ENCODE measurements around the gene SS18.
"Not testable (repeated sequence)": the region's sequence is repeated elsewhere in the genome, so short reads cannot be mapped to it uniquely, and the experiment has no call there.

SS18 gene

DNA sequence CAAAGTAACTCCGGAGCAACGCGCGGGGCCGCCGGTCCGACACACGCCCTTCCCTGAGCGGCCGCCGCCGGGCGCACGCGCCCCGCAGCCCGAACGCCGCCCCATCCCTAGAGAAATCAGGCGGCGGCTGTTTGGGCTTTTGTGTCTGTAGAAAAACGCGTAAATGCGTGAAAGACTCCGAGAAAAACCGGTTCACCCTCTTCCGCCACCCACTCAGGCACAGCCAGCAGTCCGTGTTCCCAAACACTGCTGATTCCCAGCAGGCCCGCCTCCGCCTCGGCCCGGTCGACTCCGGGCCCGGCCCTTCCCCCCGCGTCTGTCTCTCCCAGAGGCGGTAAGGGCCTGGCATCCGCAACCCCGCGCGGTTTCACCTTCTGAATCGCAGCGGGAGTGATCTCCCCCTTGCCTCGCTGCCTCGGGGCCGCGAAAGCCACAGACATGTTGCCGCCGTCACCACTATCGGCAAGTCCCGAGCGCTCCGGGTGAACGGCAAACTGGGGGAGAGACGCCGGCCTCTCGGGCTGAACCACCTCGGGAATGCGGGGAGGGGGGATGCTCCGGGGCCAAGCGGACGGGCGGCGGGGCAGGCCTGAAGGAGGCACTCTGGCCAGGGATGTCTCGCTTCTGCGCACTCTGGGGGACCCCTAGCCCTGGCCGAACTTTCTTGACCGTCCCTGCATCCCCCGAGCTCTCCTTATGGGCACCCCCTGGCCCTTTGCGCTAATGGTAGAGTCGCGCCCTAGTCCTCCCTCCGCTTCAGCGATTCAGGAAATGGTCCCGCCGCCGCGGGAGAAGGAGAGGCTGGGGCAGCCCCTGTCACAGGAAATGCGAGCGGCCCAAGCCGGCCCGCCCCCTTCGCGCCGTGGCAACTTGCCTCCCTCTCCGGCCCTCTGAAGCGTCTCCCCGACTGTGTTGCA lies at the start of gene SS18:
TSS of gene SS18 (minus strand) at position 484 of the 917 bp plus-strand sequence. CDS start at position 440, 44 bp downstream.
- DNase-seq (ENCODE audit: low spot score): peak; percentile 94

GRCh38 chr18:26135548-26135947 lies 45.1 kb upstream of the SS18 start:
- DNase-seq (ENCODE audit: low spot score): no peak

- no peak for DNase-seq (ENCODE audit: low spot score)
Observed at GRCh38 chr18:26134107-26134506, 43.7 kb upstream of the SS18 start.

DNA sequence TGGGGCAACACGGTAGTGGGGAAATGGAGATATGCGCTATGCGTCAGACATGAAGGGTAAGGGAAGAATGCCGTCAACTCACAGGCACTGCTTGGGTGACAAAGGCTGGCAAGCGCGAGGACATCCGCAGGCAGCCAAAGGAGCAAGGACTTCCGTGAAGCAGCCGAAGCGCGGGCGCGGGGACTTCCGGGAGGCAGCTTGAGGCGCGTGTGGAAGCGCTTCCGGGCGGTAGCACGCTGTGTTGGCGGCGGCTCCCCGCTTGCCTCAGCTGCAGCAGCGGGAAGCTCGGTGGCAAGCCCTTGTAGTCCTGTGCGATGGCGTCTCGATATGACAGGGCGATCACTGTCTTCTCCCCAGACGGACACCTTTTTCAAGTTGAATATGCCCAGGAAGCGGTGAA lies 43.2 kb upstream of the SS18 start, which contains the start of gene PSMA8:
TSS of gene PSMA8 (plus strand) at position 218 of the 400 bp plus-strand sequence. CDS start at position 315, 97 bp downstream.
- peak; percentile 32 for DNase-seq (ENCODE audit: low spot score)

DNA sequence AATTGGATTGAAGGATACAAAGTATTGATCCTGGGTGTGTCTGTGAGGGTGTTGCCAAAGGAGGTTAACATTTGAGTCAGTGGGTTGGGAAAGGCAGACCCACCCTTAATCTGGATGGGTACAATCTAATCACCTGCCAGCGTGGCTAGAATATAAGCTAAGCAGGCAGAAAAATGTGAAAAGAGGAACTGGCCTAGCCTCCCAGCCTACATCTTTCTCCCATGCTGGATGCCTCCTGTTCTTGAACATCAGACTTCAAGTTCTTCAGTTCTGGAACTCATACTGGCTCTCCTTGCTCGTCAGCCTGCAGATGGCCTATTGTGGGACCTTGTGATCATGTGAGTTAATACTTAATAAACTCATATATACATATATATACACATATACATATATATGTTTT lies 37.8 kb upstream of the SS18 start:
- not testable (repeated sequence) for DNase-seq (ENCODE audit: low spot score)

- no peak for DNase-seq (ENCODE audit: low spot score)
Observed at GRCh38 chr18:26127786-26128185, 37.4 kb upstream of the SS18 start.

- DNase-seq (ENCODE audit: low spot score): not testable (repeated sequence)
Observed at GRCh38 chr18:26121994-26122393, 31.6 kb upstream of the SS18 start.

DNA sequence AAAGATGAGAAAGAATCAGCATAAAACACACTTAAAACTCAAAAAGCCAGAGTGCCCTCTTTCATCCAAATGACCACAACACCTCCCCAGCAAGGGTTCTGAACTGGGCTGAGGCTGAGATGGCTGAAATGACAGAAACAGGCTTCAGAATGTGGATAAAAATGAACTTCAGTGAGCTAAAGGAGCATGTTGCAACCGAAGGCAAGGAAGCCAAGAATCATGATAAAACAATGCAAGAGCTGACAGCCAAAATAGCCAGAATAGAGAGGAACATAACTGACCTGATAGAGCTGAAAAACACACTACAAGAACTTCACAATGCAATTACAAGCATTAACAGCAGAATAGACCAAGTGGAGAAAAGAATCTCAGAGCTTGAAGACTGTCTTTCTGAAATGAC lies 31.1 kb upstream of the SS18 start:
- no peak for DNase-seq (ENCODE audit: low spot score)

GRCh38 chr18:26119246-26119645 lies 28.8 kb upstream of the SS18 start:
- DNase-seq (ENCODE audit: low spot score): no peak

DNA sequence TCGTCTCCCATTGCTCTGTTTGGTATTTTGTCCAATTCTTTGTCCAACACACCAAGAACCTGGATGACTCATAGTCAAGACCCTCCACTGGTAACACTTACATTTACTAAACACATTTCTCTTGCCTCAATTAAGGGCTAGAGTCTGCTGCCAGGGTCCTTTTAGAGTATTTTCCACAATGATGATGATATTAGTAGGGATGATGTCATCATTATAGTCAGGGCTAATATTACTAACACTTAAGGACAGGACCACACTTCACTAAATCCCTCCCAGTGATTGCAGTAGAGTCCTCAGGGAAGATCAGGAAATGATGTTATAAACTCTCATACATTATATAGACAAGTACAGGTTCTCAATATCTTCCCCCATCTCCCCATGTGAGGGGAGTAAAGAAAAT lies 13.6 kb upstream of the SS18 start:
- no peak for DNase-seq (ENCODE audit: low spot score)

GRCh38 chr18:26103579-26103978 lies 13.2 kb upstream of the SS18 start:
- peak; percentile 36 for DNase-seq (ENCODE audit: low spot score)

GRCh38 chr18:26097563-26097962 lies 7.2 kb upstream of the SS18 start:
- no peak for DNase-seq (ENCODE audit: low spot score)

DNA sequence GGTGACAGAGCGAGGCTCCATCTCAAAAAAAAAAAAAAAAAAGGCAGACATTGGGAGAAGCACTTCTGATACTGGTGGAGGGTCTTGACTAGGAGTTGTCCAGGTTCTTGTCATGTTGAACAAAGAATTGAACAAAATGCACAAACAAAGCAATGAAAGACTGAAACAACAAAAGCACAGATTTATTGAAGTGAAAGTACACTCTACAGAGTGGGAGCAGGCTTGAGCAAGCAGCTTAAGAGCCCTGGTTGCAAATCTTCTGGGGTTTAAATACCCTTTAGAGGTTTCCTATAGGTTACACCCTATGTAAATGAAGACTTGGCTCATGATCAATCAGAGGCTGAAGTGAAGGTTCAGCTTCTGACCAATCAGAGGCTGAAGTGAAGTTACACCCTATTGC lies 6.4 kb upstream of the SS18 start:
- no peak for DNase-seq (ENCODE audit: low spot score)

DNA sequence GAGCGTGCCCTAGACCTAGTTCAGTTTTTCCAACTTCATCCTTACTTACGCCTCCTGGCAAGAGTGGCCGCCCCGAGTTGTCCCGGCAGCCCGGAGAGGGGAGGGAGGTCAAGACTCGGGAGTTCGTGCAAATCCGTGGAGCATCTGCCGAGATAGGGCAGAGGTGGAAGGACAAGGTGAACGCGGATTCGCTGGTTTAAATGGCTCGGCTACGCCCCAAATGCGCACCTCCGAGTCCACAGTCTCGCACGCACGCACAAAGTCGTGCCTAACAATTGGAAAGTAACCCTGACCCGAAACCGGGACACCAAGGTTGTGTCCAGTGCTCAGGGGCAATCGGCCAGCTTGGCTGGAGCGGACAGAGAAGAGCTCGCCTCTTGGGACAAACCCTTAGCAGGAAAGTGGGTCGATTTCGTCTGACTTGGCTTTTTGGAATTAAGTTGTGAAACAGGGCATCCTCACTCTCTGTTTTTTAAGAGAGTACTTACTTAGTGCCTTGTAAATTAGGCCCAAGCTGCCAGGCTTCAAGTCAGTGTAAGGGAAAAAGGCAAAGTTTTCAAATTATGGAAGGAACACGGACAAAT lies 726 bp upstream of the SS18 start:
- DNase-seq (ENCODE audit: low spot score): peak; percentile 70

DNA sequence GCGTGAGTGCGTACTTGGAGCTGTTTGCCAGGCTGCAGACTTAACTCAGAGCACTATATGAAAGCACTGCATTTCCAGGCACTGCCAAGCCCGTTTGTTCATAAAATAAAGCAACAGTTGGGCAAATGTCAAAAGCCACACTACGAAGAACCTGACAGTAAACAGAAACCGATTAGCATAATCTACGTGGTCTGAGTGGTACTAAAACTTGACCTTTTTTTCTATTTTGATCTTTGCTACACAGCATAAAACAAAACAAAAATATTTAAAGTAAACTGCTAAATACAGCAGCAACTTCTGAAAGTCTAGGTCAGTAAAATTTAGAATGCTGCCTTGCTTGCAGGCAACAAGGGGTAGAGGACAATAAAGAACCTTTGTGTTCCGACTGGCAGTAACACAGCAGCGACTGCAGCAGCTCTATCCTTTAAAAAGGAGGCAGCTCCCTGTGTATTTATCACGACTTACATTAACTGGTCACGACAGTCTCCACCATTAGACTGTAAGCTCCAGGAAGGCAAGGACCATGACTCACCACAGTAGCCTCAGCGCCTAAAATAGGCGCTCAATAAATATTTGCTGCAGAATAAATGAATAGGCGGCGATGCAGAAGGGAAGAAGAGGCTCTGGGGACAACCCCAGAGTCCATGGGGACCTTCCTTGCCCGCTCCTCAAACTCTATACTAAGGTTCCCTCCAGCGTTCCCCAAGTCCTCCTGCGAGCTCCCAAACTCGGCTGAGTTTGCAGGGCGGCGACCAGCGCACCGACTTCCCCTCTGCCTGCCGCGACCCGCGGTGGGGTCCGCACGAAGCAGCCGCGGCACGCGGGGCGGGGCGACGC lies 902 bp downstream of the SS18 start:
- peak; percentile 18 for DNase-seq (ENCODE audit: low spot score)

DNA sequence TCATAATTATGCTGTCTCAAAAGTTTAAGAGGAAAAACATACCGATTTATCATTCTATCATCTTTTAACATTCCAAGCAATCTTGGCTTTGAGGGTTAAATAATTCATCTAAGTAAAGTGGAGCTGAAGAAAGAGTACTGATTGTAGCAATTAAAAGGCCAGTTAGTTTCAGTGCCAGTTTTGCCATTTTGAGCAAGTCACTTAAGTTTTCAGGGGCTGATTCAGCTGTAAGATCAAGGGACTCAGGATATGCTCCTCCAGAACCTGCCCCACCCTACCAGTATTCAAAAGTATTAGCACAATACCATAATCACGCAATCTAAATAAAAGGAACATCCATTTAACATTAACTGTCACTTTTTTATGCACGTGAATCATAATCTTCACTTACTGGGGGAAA lies 1.9 kb downstream of the SS18 start:
- no peak for DNase-seq (ENCODE audit: low spot score)

DNA sequence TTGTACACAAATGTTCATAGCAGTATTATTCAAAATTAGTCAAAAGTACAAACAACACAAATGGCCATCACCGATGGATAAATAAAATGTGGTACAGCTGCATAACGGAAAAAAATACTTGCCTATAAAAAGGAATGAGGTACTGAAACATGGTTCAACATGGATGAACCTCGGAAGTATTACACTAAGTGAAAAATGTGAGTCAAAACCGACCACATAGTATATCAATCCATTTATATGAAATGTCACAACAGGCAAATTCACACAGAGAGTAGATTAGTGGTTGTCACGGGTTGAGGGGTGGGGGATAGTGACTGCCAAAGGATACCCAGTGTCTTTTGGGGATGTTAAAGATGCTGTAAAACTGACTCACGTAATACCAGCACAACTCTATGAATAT lies 3.5 kb downstream of the SS18 start:
- no peak for DNase-seq (ENCODE audit: low spot score)

GRCh38 chr18:26085056-26085455 lies 5.4 kb downstream of the SS18 start:
- no peak for DNase-seq (ENCODE audit: low spot score)

GRCh38 chr18:26083099-26083498 lies 7.3 kb downstream of the SS18 start:
- no peak for DNase-seq (ENCODE audit: low spot score)

- DNase-seq (ENCODE audit: low spot score): no peak
Observed at GRCh38 chr18:26082475-26082874, 7.9 kb downstream of the SS18 start.

- DNase-seq (ENCODE audit: low spot score): no peak
Observed at GRCh38 chr18:26074246-26074645, 16.2 kb downstream of the SS18 start.

- no peak for DNase-seq (ENCODE audit: low spot score)
Observed at GRCh38 chr18:26073758-26074157, 16.7 kb downstream of the SS18 start.
